HEK293 (cell line): Measurements from ENCODE around the gene PRKG2.

ENCODE experiments used
- MYNN ChIP-seq: fragments of 450-650 bp; formaldehyde crosslinking; IDR thresholded peaks from 2 replicates; pipeline ENCODE4 v1.5.1; 2016; ENCODE audit warnings: missing biosample characterization, missing genetic modification characterization, borderline replicate concordance
- YY1 ChIP-seq: fragments of 450-650 bp; formaldehyde crosslinking; IDR thresholded peaks from 2 replicates; pipeline ENCODE4 v1.5.1; 2018; ENCODE audit warnings: missing biosample characterization, missing genetic modification characterization
- ZNF133 ChIP-seq: fragments of 450-650 bp; formaldehyde crosslinking; IDR thresholded peaks from 2 replicates; pipeline ENCODE4 v1.5.1; 2016; ENCODE audit warnings: missing biosample characterization, missing genetic modification characterization
- ZNF335 ChIP-seq: fragments of 450-650 bp; formaldehyde crosslinking; conservative IDR thresholded peaks from 2 replicates; pipeline ENCODE4 v1.5.1; 2016; ENCODE audit warnings: missing biosample characterization, missing genetic modification characterization
- ZNF660 ChIP-seq: fragments of 450-650 bp; IDR thresholded peaks from 2 replicates; pipeline ENCODE4 v1.5.1; 2018; ENCODE audit warnings: missing biosample characterization, mild to moderate bottlenecking, missing genetic modification characterization
- TF ChIP-seq, protein P1 (sequence below): fragments of 450-650 bp; formaldehyde crosslinking; IDR thresholded peaks from 2 replicates; pipeline ENCODE4 v1.5.1; 2016; ENCODE audit warnings: missing biosample characterization, missing genetic modification characterization

- TF ChIP-seq, protein P1, sequence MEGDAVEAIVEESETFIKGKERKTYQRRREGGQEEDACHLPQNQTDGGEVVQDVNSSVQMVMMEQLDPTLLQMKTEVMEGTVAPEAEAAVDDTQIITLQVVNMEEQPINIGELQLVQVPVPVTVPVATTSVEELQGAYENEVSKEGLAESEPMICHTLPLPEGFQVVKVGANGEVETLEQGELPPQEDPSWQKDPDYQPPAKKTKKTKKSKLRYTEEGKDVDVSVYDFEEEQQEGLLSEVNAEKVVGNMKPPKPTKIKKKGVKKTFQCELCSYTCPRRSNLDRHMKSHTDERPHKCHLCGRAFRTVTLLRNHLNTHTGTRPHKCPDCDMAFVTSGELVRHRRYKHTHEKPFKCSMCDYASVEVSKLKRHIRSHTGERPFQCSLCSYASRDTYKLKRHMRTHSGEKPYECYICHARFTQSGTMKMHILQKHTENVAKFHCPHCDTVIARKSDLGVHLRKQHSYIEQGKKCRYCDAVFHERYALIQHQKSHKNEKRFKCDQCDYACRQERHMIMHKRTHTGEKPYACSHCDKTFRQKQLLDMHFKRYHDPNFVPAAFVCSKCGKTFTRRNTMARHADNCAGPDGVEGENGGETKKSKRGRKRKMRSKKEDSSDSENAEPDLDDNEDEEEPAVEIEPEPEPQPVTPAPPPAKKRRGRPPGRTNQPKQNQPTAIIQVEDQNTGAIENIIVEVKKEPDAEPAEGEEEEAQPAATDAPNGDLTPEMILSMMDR (tag by site-specific recombination), result no peak
- TF ChIP-seq ZNF335 (tag by site-specific recombination), result no peak
- no peak for TF ChIP-seq ZNF660 (tag by site-specific recombination)
- TF ChIP-seq YY1 (tag by site-specific recombination), result no peak
- TF ChIP-seq MYNN (tag by site-specific recombination), result no peak
- TF ChIP-seq ZNF133, result no peak
Observed at GRCh38 chr4:81093720-81094401, 121.2 kb downstream of the PRKG2 start.
